Dedifferentiated amniotic fluid mesenchymal stem cell (primary cell): ENCODE results near the gene FPR1.

Experiments used
- DNase-seq: peaks from one replicate; pipeline ENCODE4 v3.0.0-alpha.2; 2016; ENCODE audit errors: extremely low spot score

The FPR1 gene

GRCh38 chr19:51751655-51752054, at the start of gene FPR1:
Gene FPR1, minus strand, starts transcription at chr19:51751878. Its CDS starts 4,884 bp downstream, at chr19:51746994.
- no peak for DNase-seq

GRCh38 chr19:51800473-51801244, 49.0 kb upstream of the FPR1 start:
- DNase-seq: no peak

- DNase-seq: no peak
Observed at GRCh38 chr19:51799774-51800472, 48.2 kb upstream of the FPR1 start.

GRCh38 chr19:51799034-51799773, 47.5 kb upstream of the FPR1 start:
- peak; percentile 87 for DNase-seq

GRCh38 chr19:51798062-51798461, 46.4 kb upstream of the FPR1 start:
- no peak for DNase-seq

GRCh38 chr19:51797480-51797879, 45.8 kb upstream of the FPR1 start:
- DNase-seq: no peak

- no peak for DNase-seq
Observed at GRCh38 chr19:51796195-51796679, 44.6 kb upstream of the FPR1 start.

GRCh38 chr19:51794885-51795490, 43.3 kb upstream of the FPR1 start, which contains the start of gene FPR3:
Gene FPR3, plus strand, starts transcription at chr19:51795157. Its CDS starts 28,592 bp downstream, at chr19:51823749.
- DNase-seq: no peak

GRCh38 chr19:51793994-51794393, 42.3 kb upstream of the FPR1 start:
- no peak for DNase-seq

- no peak for DNase-seq
Observed at GRCh38 chr19:51792932-51793331, 41.3 kb upstream of the FPR1 start.

- DNase-seq: no peak
Observed at GRCh38 chr19:51789061-51789795, 37.5 kb upstream of the FPR1 start.

- DNase-seq: no peak
Observed at GRCh38 chr19:51788029-51788428, 36.4 kb upstream of the FPR1 start.

- no peak for DNase-seq
Observed at GRCh38 chr19:51786646-51787494, 35.2 kb upstream of the FPR1 start.

- DNase-seq: no peak
Observed at GRCh38 chr19:51784922-51785690, 33.4 kb upstream of the FPR1 start.

GRCh38 chr19:51784109-51784785, 32.6 kb upstream of the FPR1 start:
- no peak for DNase-seq

GRCh38 chr19:51783372-51783771, 31.7 kb upstream of the FPR1 start:
- no peak for DNase-seq

- DNase-seq: no peak
Observed at GRCh38 chr19:51781999-51782398, 30.3 kb upstream of the FPR1 start.

GRCh38 chr19:51780270-51780669, 28.6 kb upstream of the FPR1 start:
- no peak for DNase-seq

- DNase-seq: no peak
Observed at GRCh38 chr19:51779703-51780102, 28.0 kb upstream of the FPR1 start.
